Measurements from ENCODE around the gene SRSF8. TPM values are rescaled to one million over a fixed set of nuclear protein-coding genes. Genes with fewer than 3 reads are reported as not detected.

Gene SRSF8, protein sequence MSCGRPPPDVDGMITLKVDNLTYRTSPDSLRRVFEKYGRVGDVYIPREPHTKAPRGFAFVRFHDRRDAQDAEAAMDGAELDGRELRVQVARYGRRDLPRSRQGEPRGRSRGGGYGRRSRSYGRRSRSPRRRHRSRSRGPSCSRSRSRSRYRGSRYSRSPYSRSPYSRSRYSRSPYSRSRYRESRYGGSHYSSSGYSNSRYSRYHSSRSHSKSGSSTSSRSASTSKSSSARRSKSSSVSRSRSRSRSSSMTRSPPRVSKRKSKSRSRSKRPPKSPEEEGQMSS
- 6.9 and 8.5 TPM in 2 replicates for total RNA-seq

DNA sequence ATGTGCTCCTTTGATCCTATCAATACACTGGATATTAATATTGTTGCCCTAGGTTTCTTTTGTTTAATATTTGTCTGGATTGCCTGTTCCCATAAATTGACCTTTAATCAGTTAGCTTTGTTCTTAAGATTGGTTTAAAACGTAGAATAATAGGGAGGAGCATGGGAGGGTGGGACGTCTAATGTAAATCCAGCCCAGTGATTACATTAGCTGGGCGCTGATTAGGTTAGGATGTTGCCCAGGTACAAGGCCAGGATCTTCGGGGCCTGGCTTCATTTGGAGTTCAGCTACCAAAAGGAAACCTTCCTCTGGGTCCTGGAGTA, at the start of gene SRSF8:
Gene SRSF8 (plus strand): TSS at position 204 of the 323 bp plus-strand sequence. CDS start 308 bp downstream, outside the sequence.

DNA sequence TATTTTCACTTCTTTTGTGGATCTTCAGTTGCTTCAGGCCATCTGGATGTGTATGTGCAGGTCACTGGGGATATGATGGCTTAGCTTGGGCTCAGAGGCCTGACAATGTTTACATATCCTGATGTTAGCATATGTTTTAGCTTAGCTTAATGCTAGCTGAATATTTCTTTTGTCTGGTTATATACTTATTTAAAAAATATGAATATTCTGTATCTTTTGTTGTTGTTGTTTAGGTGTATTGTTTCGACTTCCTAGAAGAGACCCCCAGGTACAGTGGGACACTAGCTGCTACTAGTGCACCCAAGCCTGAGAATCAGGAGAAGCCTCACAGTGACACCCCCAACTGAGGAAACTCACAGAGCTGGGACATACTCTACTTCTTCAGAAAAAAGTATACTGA, 41.8 kb upstream of the SRSF8 start, which contains the start of gene KDM4E:
Gene KDM4E (plus strand): TSS at position 301 of the 400 bp plus-strand sequence. CDS start 300 bp downstream, outside the sequence.

DNA sequence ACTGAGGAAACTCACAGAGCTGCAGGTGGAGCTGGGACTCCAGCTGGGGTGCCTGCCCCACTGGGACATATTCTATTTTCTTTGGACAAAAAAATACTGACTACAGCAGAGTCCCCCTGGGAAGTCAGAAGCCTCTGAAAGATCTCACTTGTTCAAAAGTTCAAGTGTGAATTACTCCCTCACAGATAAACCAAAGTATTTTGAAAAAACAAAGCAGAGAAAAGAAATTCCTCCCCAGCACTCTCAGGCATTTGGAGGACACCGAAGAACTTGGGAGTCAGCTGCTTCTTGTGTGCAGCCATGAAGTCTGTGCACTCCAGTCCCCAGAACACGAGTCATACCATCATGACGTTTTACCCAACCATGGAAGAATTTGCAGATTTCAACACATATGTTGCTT, 17.6 kb upstream of the SRSF8 start, which contains the start of gene KDM4F:
Gene KDM4F (plus strand): TSS at position 301 of the 400 bp plus-strand sequence.

DNA sequence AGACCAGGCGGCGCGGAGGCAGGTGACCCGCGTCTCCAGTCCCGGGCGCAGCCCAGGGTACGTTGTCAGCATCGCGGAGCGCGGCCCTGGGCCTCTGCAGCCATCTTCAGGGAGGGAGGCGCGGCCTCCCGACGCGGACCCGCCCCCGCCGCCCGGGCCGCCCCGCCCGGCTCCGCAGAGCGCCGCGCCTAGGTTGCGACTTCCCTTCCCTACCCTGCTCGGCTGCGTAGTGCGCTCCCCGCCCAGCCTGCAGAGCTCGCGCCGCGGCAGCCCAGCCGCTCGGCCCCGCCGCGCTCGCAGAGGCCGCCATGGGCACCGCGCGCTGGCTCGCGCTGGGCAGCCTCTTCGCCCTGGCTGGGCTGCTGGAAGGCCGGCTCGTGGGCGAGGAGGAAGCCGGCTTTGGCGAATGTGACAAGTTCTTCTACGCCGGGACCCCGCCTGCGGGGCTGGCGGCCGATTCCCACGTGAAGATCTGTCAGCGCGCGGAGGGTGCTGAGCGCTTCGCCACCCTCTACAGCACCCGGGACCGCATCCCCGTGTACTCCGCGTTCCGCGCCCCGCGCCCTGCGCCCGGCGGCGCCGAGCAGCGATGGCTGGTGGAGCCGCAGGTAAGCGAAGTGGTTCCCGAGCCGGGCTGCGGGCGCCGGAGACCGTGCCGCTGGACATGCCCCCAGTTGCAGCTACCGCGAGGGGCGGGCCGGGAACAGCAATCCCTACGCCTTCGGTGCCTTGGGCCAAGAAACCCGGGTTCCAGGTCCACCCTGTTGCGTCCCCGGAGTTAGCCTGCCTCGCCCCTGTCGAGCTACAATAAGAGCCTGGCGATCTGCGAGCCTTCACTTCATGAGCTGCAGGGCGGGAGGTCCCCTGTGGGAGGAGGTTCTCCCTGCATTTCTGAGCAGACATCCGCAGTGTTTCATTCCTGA, 23.2 kb downstream of the SRSF8 start, which contains the start of gene ENDOD1:
Gene ENDOD1 (plus strand): TSS at position 227 of the 923 bp plus-strand sequence. CDS start 82 bp downstream, at position 309.

Other genes starting within 250 kb of the SRSF8 start
- gene CWC15, start 93.4 kb upstream of the SRSF8 start, total RNA-seq = 41.1 and 48.3 TPM in 2 replicates
- 0.09 and 0.47 TPM in 2 replicates for gene KDM4D, start 93.2 kb upstream of the SRSF8 start, total RNA-seq
- under 0.01 TPM in 1 of 2 replicates, not detected in the other for gene KDM4E, start 41.7 kb upstream of the SRSF8 start, total RNA-seq
- not detected in 2 replicates for gene KDM4F, start 17.5 kb upstream of the SRSF8 start, total RNA-seq
- 28.2 and 30.3 TPM in 2 replicates for gene ENDOD1, start 22.9 kb downstream of the SRSF8 start, total RNA-seq
- gene SESN3, start 164.3 kb downstream of the SRSF8 start, total RNA-seq = 26.4 and 35.3 TPM in 2 replicates

Data from bronchial smooth muscle cell (primary cell).